ENCODE results near the gene LGALS9B.
"Not testable (repeated sequence)": the region's sequence is repeated elsewhere in the genome, so short reads cannot be mapped to it uniquely, and the experiment has no call there.

DNA sequence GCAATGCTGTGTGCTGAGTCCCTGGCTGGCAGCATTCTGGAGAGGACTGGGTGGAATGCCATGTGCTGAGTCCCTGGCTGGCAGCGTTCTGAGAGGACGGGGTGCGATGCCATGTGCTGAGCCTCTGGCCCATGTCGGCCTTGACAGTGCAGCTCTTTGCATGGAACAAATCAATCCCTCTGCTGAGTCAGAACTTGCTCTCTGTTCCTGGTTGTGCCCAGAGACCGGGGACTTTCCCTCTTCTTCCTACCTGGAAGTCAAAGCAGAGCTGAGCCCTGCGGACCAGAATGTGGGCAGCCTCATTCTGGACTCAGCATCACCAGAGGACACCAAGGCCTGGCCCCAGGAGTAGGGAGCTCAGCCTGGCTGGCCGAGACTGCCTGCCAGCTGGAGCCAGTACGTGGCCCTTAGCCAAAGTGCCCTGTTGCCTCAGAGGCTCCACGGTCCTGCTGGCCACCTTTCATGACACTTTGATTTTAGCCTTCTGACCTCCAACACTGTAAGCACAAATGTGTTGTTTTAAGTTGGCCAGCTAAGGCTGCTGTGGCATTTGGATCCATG is 2.4 kb downstream of the LGALS9B start:
- TF ChIP-seq, protein P1, sequence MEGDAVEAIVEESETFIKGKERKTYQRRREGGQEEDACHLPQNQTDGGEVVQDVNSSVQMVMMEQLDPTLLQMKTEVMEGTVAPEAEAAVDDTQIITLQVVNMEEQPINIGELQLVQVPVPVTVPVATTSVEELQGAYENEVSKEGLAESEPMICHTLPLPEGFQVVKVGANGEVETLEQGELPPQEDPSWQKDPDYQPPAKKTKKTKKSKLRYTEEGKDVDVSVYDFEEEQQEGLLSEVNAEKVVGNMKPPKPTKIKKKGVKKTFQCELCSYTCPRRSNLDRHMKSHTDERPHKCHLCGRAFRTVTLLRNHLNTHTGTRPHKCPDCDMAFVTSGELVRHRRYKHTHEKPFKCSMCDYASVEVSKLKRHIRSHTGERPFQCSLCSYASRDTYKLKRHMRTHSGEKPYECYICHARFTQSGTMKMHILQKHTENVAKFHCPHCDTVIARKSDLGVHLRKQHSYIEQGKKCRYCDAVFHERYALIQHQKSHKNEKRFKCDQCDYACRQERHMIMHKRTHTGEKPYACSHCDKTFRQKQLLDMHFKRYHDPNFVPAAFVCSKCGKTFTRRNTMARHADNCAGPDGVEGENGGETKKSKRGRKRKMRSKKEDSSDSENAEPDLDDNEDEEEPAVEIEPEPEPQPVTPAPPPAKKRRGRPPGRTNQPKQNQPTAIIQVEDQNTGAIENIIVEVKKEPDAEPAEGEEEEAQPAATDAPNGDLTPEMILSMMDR (IDR thresholded peaks at IDR 0.05), result not testable (repeated sequence)
- not testable (repeated sequence) for TF ChIP-seq POLR2A, POLR2AphosphoS5, EP300 (IDR thresholded peaks at IDR 0.05)

Measured in stomach (tissue), 4 donors.